Measurements from ENCODE around the gene PPRC1.

Gene PPRC1

GRCh38 chr10:102132563-102133372, at the start of gene PPRC1:
PPRC1 (plus strand) TSS chr10:102133040; CDS start chr10:102133069, 29 bp downstream.
- peak; percentile 99 for DNase-seq
- TF ChIP-seq POLR2A (IDR thresholded peaks at IDR 0.05; ENCODE audit: low read length), result peak; percentile 80
- TF ChIP-seq GATA1 (IDR thresholded peaks at IDR 0.05; ENCODE audit: low read depth, low read length), result no peak

- peak; percentile 56 to 80 for DNase-seq
Measured at GRCh38 chr10:102083541-102083940, 49.3 kb upstream of the PPRC1 start.

GRCh38 chr10:102085336-102085735, 47.5 kb upstream of the PPRC1 start:
- no peak for DNase-seq
- TF ChIP-seq POLR2A (IDR thresholded peaks at IDR 0.05; ENCODE audit: low read length) (no peak), GATA1 (IDR thresholded peaks at IDR 0.05; ENCODE audit: low read depth, low read length) (no peak)

More at GRCh38 chr10:102083541-102083940, 49.3 kb upstream of the PPRC1 start:
- no peak for TF ChIP-seq POLR2A (IDR thresholded peaks at IDR 0.05; ENCODE audit: low read length)
- no peak for TF ChIP-seq GATA1 (IDR thresholded peaks at IDR 0.05; ENCODE audit: low read depth, low read length)

GRCh38 chr10:102086196-102086595, 46.6 kb upstream of the PPRC1 start:
- no peak for TF ChIP-seq GATA1 (IDR thresholded peaks at IDR 0.05; ENCODE audit: low read depth, low read length)
- TF ChIP-seq POLR2A (IDR thresholded peaks at IDR 0.05; ENCODE audit: low read length), result no peak
- DNase-seq, result no peak

GRCh38 chr10:102090772-102091171, 42.1 kb upstream of the PPRC1 start:
- no peak for TF ChIP-seq POLR2A (IDR thresholded peaks at IDR 0.05; ENCODE audit: low read length)
- no peak for TF ChIP-seq GATA1 (IDR thresholded peaks at IDR 0.05; ENCODE audit: low read depth, low read length)
- no peak for DNase-seq

- TF ChIP-seq POLR2A (IDR thresholded peaks at IDR 0.05; ENCODE audit: low read length) (no peak), GATA1 (IDR thresholded peaks at IDR 0.05; ENCODE audit: low read depth, low read length) (no peak)
- DNase-seq, result no peak
Measured at GRCh38 chr10:102096449-102096848, 36.4 kb upstream of the PPRC1 start.

GRCh38 chr10:102101152-102101551, 31.7 kb upstream of the PPRC1 start:
- DNase-seq, result no peak

GRCh38 chr10:102102421-102102820, 30.4 kb upstream of the PPRC1 start:
- no peak for DNase-seq

More at GRCh38 chr10:102101152-102101551, 31.7 kb upstream of the PPRC1 start:
- no peak for TF ChIP-seq GATA1 (IDR thresholded peaks at IDR 0.05; ENCODE audit: low read depth, low read length)
- TF ChIP-seq POLR2A (IDR thresholded peaks at IDR 0.05; ENCODE audit: low read length), result no peak

GRCh38 chr10:102106998-102107397, 25.8 kb upstream of the PPRC1 start:
- TF ChIP-seq GATA1 (IDR thresholded peaks at IDR 0.05; ENCODE audit: low read depth, low read length), result no peak
- TF ChIP-seq POLR2A (IDR thresholded peaks at IDR 0.05; ENCODE audit: low read length), result peak; percentile 53
- DNase-seq, result no peak

More at GRCh38 chr10:102102421-102102820, 30.4 kb upstream of the PPRC1 start:
- TF ChIP-seq POLR2A (IDR thresholded peaks at IDR 0.05; ENCODE audit: low read length) (no peak), GATA1 (IDR thresholded peaks at IDR 0.05; ENCODE audit: low read depth, low read length) (no peak)

- DNase-seq, result no peak
- no peak for TF ChIP-seq GATA1 (IDR thresholded peaks at IDR 0.05; ENCODE audit: low read depth, low read length)
- TF ChIP-seq POLR2A (IDR thresholded peaks at IDR 0.05; ENCODE audit: low read length), result no peak
Measured at GRCh38 chr10:102109166-102110116, 23.4 kb upstream of the PPRC1 start.

- DNase-seq, result peak; percentile 33 to 36
- TF ChIP-seq POLR2A (IDR thresholded peaks at IDR 0.05; ENCODE audit: low read length), result no peak
- TF ChIP-seq GATA1 (IDR thresholded peaks at IDR 0.05; ENCODE audit: low read depth, low read length), result no peak
Measured at GRCh38 chr10:102111276-102111675, 21.6 kb upstream of the PPRC1 start.

- DNase-seq, result peak; percentile 92 to 98
- peak; percentile 78 for TF ChIP-seq GATA1 (IDR thresholded peaks at IDR 0.05; ENCODE audit: low read depth, low read length)
- peak; percentile 94 for TF ChIP-seq POLR2A (IDR thresholded peaks at IDR 0.05; ENCODE audit: low read length)
Measured at GRCh38 chr10:102112210-102112817, 20.5 kb upstream of the PPRC1 start.

- TF ChIP-seq GATA1 (IDR thresholded peaks at IDR 0.05; ENCODE audit: low read depth, low read length) (no peak), POLR2A (IDR thresholded peaks at IDR 0.05; ENCODE audit: low read length) (no peak)
- DNase-seq, result peak; percentile 71 to 76
Measured at GRCh38 chr10:102113261-102113955, 19.4 kb upstream of the PPRC1 start.
